T-helper 1 cell (primary cell): Measurements from ENCODE around the gene SNX13.
"Not testable (repeated sequence)": the region's sequence is repeated elsewhere in the genome, so short reads cannot be mapped to it uniquely, and the experiment has no call there.

ENCODE experiments used
- DNase-seq, 5 donors: peaks; one replicate each; pipeline ENCODE4 v3.0.0-alpha.2; 2012 to 2020

SNX13 gene

GRCh38 chr7:17909310-17909709 lies 31.0 kb downstream of the SNX13 start:
- DNase-seq: not testable (repeated sequence)

GRCh38 chr7:17907014-17907413 lies 33.3 kb downstream of the SNX13 start:
- no peak for DNase-seq

GRCh38 chr7:17903337-17903736 lies 37.0 kb downstream of the SNX13 start:
- no peak for DNase-seq

GRCh38 chr7:17902599-17902998 lies 37.7 kb downstream of the SNX13 start:
- DNase-seq: no peak

GRCh38 chr7:17900464-17900863 lies 39.8 kb downstream of the SNX13 start:
- no peak for DNase-seq

GRCh38 chr7:17898111-17898510 lies 42.2 kb downstream of the SNX13 start:
- DNase-seq: no peak

GRCh38 chr7:17887286-17887685 lies 53.0 kb downstream of the SNX13 start:
- no peak for DNase-seq

GRCh38 chr7:17882685-17883084 lies 57.6 kb downstream of the SNX13 start:
- DNase-seq: no peak

GRCh38 chr7:17879075-17879661 lies 61.1 kb downstream of the SNX13 start:
- no peak for DNase-seq

- DNase-seq: no peak
Observed at GRCh38 chr7:17878627-17879026, 61.7 kb downstream of the SNX13 start.

GRCh38 chr7:17871815-17872533 lies 68.3 kb downstream of the SNX13 start:
- DNase-seq: peak in 1 of 5 donors; percentile 58

- DNase-seq: no peak
Observed at GRCh38 chr7:17870406-17870805, 69.9 kb downstream of the SNX13 start.

GRCh38 chr7:17863809-17864143 lies 76.5 kb downstream of the SNX13 start:
- no peak for DNase-seq

GRCh38 chr7:17863095-17863808 lies 77.0 kb downstream of the SNX13 start:
- DNase-seq: no peak

GRCh38 chr7:17856251-17856650 lies 84.0 kb downstream of the SNX13 start:
- no peak for DNase-seq

- peak in 1 of 5 donors; percentile 48 for DNase-seq
Observed at GRCh38 chr7:17855202-17855601, 85.1 kb downstream of the SNX13 start.

- DNase-seq: peak in 1 of 5 donors; percentile 36
Observed at GRCh38 chr7:17854261-17855047, 85.8 kb downstream of the SNX13 start.

- DNase-seq: no peak
Observed at GRCh38 chr7:17852361-17852760, 87.9 kb downstream of the SNX13 start.

- DNase-seq: no peak
Observed at GRCh38 chr7:17849504-17849903, 90.8 kb downstream of the SNX13 start.

- DNase-seq: no peak
Observed at GRCh38 chr7:17848516-17848915, 91.8 kb downstream of the SNX13 start.

- DNase-seq: no peak
Observed at GRCh38 chr7:17846935-17847334, 93.4 kb downstream of the SNX13 start.

- no peak for DNase-seq
Observed at GRCh38 chr7:17845197-17845547, 95.1 kb downstream of the SNX13 start.

- DNase-seq: no peak
Observed at GRCh38 chr7:17844514-17845196, 95.6 kb downstream of the SNX13 start.
